Adrenal gland (tissue), 12 donors: ENCODE results near the gene RETREG2. TPM values are rescaled to one million over a fixed set of nuclear protein-coding genes. Genes with fewer than 3 reads are reported as not detected.
A peak's percentile ranks its signal among the peaks of the same experiment; 100 is the strongest.

Source experiments
- DNase-seq, 7 donors: peaks; one replicate each; pipeline ENCODE4 v3.0.0-alpha.2; 2019 to 2020
- H3K27ac ChIP-seq, 5 donors: fragments of 200-600 bp; sonication (generic) in 4 of 5; 1 replicate in 3 of 5; 2 replicates in 2 of 5; pipeline versions ENCODE4 v1.5.1 to v1.8.0; 2016 to 2020; ENCODE audit warnings: mild to moderate bottlenecking in 1 of 5
- H3K27me3 ChIP-seq: fragments of 200-600 bp; 2 replicates; pipeline ENCODE4 v1.8.0; 2021
- H3K36me3 ChIP-seq, 2 donors: fragments of 200-600 bp; replicated peaks in 1 of 2; 1 replicate in 1 of 2; 2 replicates in 1 of 2; pipeline versions ENCODE4 v1.5.1 to v1.8.0; 2018 to 2022
- H3K4me1 ChIP-seq, 2 donors: fragments of 200-600 bp; replicated peaks in 1 of 2; 1 replicate in 1 of 2; 2 replicates in 1 of 2; pipeline versions ENCODE4 v1.5.1 to v1.8.0; 2018 to 2021
- H3K4me3 ChIP-seq, 4 donors: fragments of 200-600 bp; sonication (generic) in 3 of 4; one replicate each; pipeline ENCODE4 v1.5.1; 2016 to 2018
- H3K9me3 ChIP-seq, 3 donors: fragments of 200-600 bp; sonication (generic) in 1 of 3; replicated peaks in 1 of 3; 1 replicate in 2 of 3; 2 replicates in 1 of 3; pipeline versions ENCODE4 v1.5.1 to v1.8.0; 2016 to 2021
- CTCF ChIP-seq, 6 experiments: fragments of 450-650 bp in 4 of 6; fragments of 200-600 bp in 2 of 6; sonication (generic) in 1 of 6; IDR thresholded peaks; 1 replicate in 5 of 6; 2 replicates in 1 of 6; pipeline versions ENCODE4 v1.5.1 to v1.8.0; 2016 to 2021; ENCODE audit warnings: antibody characterized with exemption in 6 of 6, mild to moderate bottlenecking in 2 of 6, moderate library complexity in 1 of 6
- POLR2A ChIP-seq, 2 donors: fragments of 450-650 bp; IDR thresholded peaks; one replicate each; pipeline ENCODE4 v1.6.1; 2017; ENCODE audit warnings: antibody characterized with exemption in 2 of 2, mild to moderate bottlenecking in 2 of 2, moderate library complexity in 1 of 2
- WGBS, 4 donors: extraction: QIAGEN DNeasy Blood & Tissue Kit in 2 of 4; methylation state at CpG; one replicate each; pipeline versions ENCODE4 v1.1.5 to v1.1.7; 2013 to 2017; 5-methylcytosine and 5-hydroxymethylcytosine counted together
- intact Hi-C, 2 donors: fragments of 100-400 bp; cut with DNase I; formaldehyde crosslinking; loops; one replicate each; pipeline versions ENCODE4 v1.14.1 to v1.15.0; 2022 to 2023
- polyA plus RNA-seq, 3 donors: library from polyadenylated mRNA; stranded (reverse); fragments of 200-250 nt in 2 of 3; fragments of 350-450 nt in 1 of 3; fragmentation: Illumina TruSeq in 1 of 3; extraction: RNeasy Lipid Tissue Mini Kit (QIAGEN cat#74804) in 1 of 3; gene quantifications; one replicate each; pipeline ENCODE4 v1.2.3, GENCODE V29; 2013 to 2014
- total RNA-seq, 9 donors: library from RNA; depleted of rRNA in 4 of 9; stranded (reverse); fragments of >200 nt in 4 of 9; fragments of 120-200 nt in 1 of 9; fragmentation: NEBNext Ultra II Directional in 1 of 9; extraction: Animal tissue kit (Norgen Biotek cat#: 25700) in 1 of 9; gene quantifications; one replicate each; pipeline versions ENCODE4 v1.1.0 to v1.2.4, GENCODE V29; 2013 to 2023
- donor health status: healthy with polysubstance abuse.
- donor health status: Bipolar disorder and iron deficiency.
- donor health status: DM: yes; HTN: yes; CAD: no.
- donor health status: DM: no; HTN: no; CAD: no.
- donor health status: DM: no; HTN: no; CAD: no.
- donor health status: DM: yes; HTN: yes; CAD: no.

RETREG2 gene
- total and polyA plus RNA-seq, 12 donors: 30.1 to 159 (median 83.8) TPM

GRCh38 chr2:219158025-219158424 lies 20.1 kb upstream of the RETREG2 start:
- DNase-seq: peak in 2 of 7 donors; percentile 37 to 49
- Histone ChIP-seq H3K36me3 (peaks cover 0 to 17% of the 10 kb centered on the region in 2 donors), H3K9me3 (no peaks in the 10 kb centered on the region), H3K4me1 (peaks cover 7 to 9% of the 10 kb centered on the region in 2 donors), H3K27ac (no peak overlapping the region), H3K27me3 (no peaks in the 10 kb centered on the region), H3K4me3 (no peak overlapping the region)
- intact Hi-C loops: loop anchor here (5.0 to 10.0 kb wide), 3 partner anchors 81 to 163 kb away; partner anchors contain the start of gene CRYBA2 (in 1 of the 2)
- WGBS, 4 donors: 87 to 95% (median 91%) methylated on average over 3 to 4 of the region's 4 CpGs
- TF ChIP-seq POLR2A (IDR thresholded peaks at IDR 0.05) (no peak), CTCF (IDR thresholded peaks at IDR 0.05) (no peak)

- intact Hi-C loops: loop anchor here (5.0 to 10.0 kb wide), 3 partner anchors 81 to 164 kb away; partner anchors contain the start of gene CRYBA2 (in 1 of the 2)
- no peak overlapping the region for H3K27ac ChIP-seq
- H3K27me3 ChIP-seq: no peaks in the 10 kb centered on the region
- no peak overlapping the region for H3K4me3 ChIP-seq
- H3K4me1 ChIP-seq: peaks cover 7 to 9% of the 10 kb centered on the region in 2 donors
- TF ChIP-seq POLR2A (IDR thresholded peaks at IDR 0.05) (no peak), CTCF (IDR thresholded peaks at IDR 0.05) (no peak)
- 65 to 76% (median 71%) methylated on average over 3 of the region's 3 CpGs for WGBS, 4 donors
- no peak for DNase-seq
- peaks cover 0 to 17% of the 10 kb centered on the region in 2 donors for H3K36me3 ChIP-seq
- H3K9me3 ChIP-seq: no peaks in the 10 kb centered on the region
These were observed 19.5 kb upstream of the RETREG2 start for GRCh38 chr2:219158586-219158985.

GRCh38 chr2:219159771-219160185 lies 18.3 kb upstream of the RETREG2 start:
- intact Hi-C loops: loop anchor here (5.0 to 10.0 kb wide), 5 partner anchors 55 to 165 kb away; partner anchors contain the start of genes ABCB6 (in 1 of the 2) and CRYBA2 (in 1 of the 2)
- DNase-seq: peak in 1 of 7 donors; percentile 37
- 4 to 8% (median 8%) methylated on average over 18 of the region's 18 CpGs for WGBS, 4 donors
- Histone ChIP-seq H3K27me3 (no peaks in the 10 kb centered on the region), H3K4me1 (peaks cover 7 to 9% of the 10 kb centered on the region in 2 donors), H3K36me3 (peaks cover 0 to 17% of the 10 kb centered on the region in 2 donors), H3K9me3 (no peaks in the 10 kb centered on the region), H3K27ac (peak overlapping the region; percentile 83 to 96 (median 90)), H3K4me3 (peak overlapping the region in 2 of 4 donors; percentile 33 to 73)
- TF ChIP-seq POLR2A (IDR thresholded peaks at IDR 0.05) (no peak), CTCF (IDR thresholded peaks at IDR 0.05) (no peak)

- TF ChIP-seq POLR2A (IDR thresholded peaks at IDR 0.05): peak; percentile 44 to 65
- TF ChIP-seq CTCF (IDR thresholded peaks at IDR 0.05): peak; percentile 92 to 99 (median 96)
These were observed 17.7 kb upstream of the RETREG2 start, which contains the start of gene NHEJ1 for GRCh38 chr2:219160186-219161017. Gene NHEJ1, minus strand, starts transcription at chr2:219160815. Its CDS starts 2,453 bp downstream, at chr2:219158362.

More at GRCh38 chr2:219160186-219161017, 17.7 kb upstream of the RETREG2 start, which contains the start of gene NHEJ1:
- intact Hi-C loops: loop anchor here (5.0 to 10.0 kb wide), 2 partner anchors 54 to 137 kb away; partner anchors contain the start of gene ABCB6 (in 1 of the 2)
- peak within 1 kb of the TSS; percentile 83 to 96 (median 90) for H3K27ac ChIP-seq
- H3K4me3 ChIP-seq: peak within 1 kb of the TSS; percentile 33 to 73 (median 52)
- H3K9me3 ChIP-seq: no peaks in the 10 kb centered on the region
- peak; percentile 97 to 99 (median 98) for DNase-seq
- H3K27me3 ChIP-seq: no peaks in the 10 kb centered on the region
- H3K4me1 ChIP-seq: peaks cover 7 to 9% of the 10 kb centered on the region in 2 donors
- H3K36me3 ChIP-seq: peaks cover 0 to 17% of the 10 kb centered on the region in 2 donors
- WGBS, 4 donors: 0 to 1% (median 1%) methylated on average over 26 to 70 of the region's 70 CpGs
